ENCODE data around the gene SF3A2.

SF3A2 gene

GRCh38 chr19:2213799-2214198 is 22.8 kb upstream of the SF3A2 start:
- H3K36me3 ChIP-seq (ENCODE audit: insufficient read depth, low read length), result peaks cover 5% of the 10 kb centered on the region; the same call in 1 of the 2 replicates
- no peaks in the 10 kb centered on the region for H3K9me3 ChIP-seq (ENCODE audit: control insufficient read depth, insufficient read depth, low read length)
- H3K4me1 ChIP-seq (ENCODE audit: insufficient read depth, low read length), result peaks cover 1% of the 10 kb centered on the region; the same call in 1 of the 2 replicates
- H3K9ac ChIP-seq (ENCODE audit: low read depth, low read length), result no peak overlapping the region

GRCh38 chr19:2214251-2214650 is 22.4 kb upstream of the SF3A2 start:
- Histone ChIP-seq H3K9me3 (ENCODE audit: control insufficient read depth, insufficient read depth, low read length) (no peaks in the 10 kb centered on the region), H3K36me3 (ENCODE audit: insufficient read depth, low read length) (peaks cover 5% of the 10 kb centered on the region; the same call in 1 of the 2 replicates), H3K4me1 (ENCODE audit: insufficient read depth, low read length) (no peaks in the 10 kb centered on the region; the same call in 1 of the 2 replicates), H3K9ac (ENCODE audit: low read depth, low read length) (no peak overlapping the region)

DNA sequence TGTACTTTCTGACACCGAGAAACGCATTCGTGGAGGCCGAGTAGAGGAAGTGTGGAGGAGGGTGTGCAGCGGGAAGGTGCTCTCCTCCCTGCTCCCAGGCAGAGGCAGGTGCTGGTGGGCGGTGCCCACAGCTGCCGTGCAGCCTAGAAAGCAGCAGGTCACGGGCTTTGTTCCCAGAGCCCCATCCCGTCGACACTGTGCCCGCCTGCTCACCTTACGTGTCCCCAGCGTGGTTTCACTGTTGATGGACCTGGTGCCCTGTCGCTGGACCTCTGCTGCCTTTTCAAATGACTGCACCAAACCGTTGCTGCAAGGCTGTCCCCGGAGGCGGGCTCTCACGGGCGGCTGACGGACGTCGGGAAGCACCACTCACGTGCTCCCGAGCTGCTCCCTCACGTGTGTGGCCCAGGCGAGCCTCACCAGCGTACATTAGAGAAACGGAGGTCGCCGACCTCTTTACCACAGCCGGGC is 21.3 kb upstream of the SF3A2 start:
- Histone ChIP-seq H3K9ac (ENCODE audit: low read depth, low read length) (no peak overlapping the region), H3K36me3 (ENCODE audit: insufficient read depth, low read length) (peaks cover 5% of the 10 kb centered on the region; the same call in 1 of the 2 replicates)

GRCh38 chr19:2216361-2217225 is 20.0 kb upstream of the SF3A2 start:
- H3K4me1 ChIP-seq (ENCODE audit: insufficient read depth, low read length), result no peaks in the 10 kb centered on the region
- H3K9ac ChIP-seq (ENCODE audit: low read depth, low read length), result no peak overlapping the region
- H3K9me3 ChIP-seq (ENCODE audit: control insufficient read depth, insufficient read depth, low read length), result no peaks in the 10 kb centered on the region
- peaks cover 5% of the 10 kb centered on the region; the same call in 1 of the 2 replicates for H3K36me3 ChIP-seq (ENCODE audit: insufficient read depth, low read length)

More for the DNA sequence above, 21.3 kb upstream of the SF3A2 start:
- Histone ChIP-seq H3K4me1 (ENCODE audit: insufficient read depth, low read length) (no peaks in the 10 kb centered on the region), H3K9me3 (ENCODE audit: control insufficient read depth, insufficient read depth, low read length) (no peaks in the 10 kb centered on the region)

GRCh38 chr19:2217591-2217990 is 19.0 kb upstream of the SF3A2 start:
- Histone ChIP-seq H3K9me3 (ENCODE audit: control insufficient read depth, insufficient read depth, low read length) (no peaks in the 10 kb centered on the region), H3K9ac (ENCODE audit: low read depth, low read length) (no peak overlapping the region), H3K36me3 (ENCODE audit: insufficient read depth, low read length) (peaks cover 5% of the 10 kb centered on the region; the same call in 1 of the 2 replicates), H3K4me1 (ENCODE audit: insufficient read depth, low read length) (no peaks in the 10 kb centered on the region)

GRCh38 chr19:2219726-2220125 is 16.9 kb upstream of the SF3A2 start:
- Histone ChIP-seq H3K4me1 (ENCODE audit: insufficient read depth, low read length) (no peaks in the 10 kb centered on the region), H3K36me3 (ENCODE audit: insufficient read depth, low read length) (peaks cover 5% of the 10 kb centered on the region; the same call in 1 of the 2 replicates), H3K9ac (ENCODE audit: low read depth, low read length) (no peak overlapping the region), H3K9me3 (ENCODE audit: control insufficient read depth, insufficient read depth, low read length) (no peaks in the 10 kb centered on the region)

DNA sequence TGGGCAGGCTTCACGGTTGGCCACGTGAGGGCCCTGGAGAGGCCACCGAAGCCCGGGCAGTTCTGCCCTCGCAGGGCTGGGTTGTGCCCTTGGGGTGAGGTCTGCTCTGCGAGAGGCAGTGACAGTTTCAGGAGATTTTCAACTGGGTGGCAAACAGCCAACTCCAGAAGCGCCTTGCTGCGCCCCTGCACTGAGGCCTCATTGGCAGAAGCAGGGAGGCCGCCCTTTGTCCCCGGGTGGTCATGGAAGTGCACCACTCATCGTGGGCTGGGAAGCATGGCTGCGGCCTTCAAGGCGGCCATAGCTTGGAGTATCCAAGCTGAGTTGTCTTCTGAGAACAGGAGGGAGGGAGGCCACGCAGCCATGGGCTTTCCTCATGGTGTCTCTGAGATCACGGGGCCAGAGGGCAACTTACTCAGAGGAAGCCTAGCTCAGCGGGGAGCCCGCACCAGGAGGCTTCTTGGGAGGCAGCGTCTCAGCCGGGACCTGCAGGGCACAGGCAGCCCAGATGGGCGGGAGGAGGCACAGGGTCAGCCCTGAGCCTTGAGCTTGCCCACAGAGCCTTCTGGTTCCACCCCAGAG is 15.3 kb upstream of the SF3A2 start:
- no peaks in the 10 kb centered on the region for H3K9me3 ChIP-seq (ENCODE audit: control insufficient read depth, insufficient read depth, low read length)
- H3K36me3 ChIP-seq (ENCODE audit: insufficient read depth, low read length), result peaks cover 9% of the 10 kb centered on the region; the same call in 1 of the 2 replicates
- no peaks in the 10 kb centered on the region for H3K4me1 ChIP-seq (ENCODE audit: insufficient read depth, low read length)
- H3K9ac ChIP-seq (ENCODE audit: low read depth, low read length), result no peak overlapping the region

DNA sequence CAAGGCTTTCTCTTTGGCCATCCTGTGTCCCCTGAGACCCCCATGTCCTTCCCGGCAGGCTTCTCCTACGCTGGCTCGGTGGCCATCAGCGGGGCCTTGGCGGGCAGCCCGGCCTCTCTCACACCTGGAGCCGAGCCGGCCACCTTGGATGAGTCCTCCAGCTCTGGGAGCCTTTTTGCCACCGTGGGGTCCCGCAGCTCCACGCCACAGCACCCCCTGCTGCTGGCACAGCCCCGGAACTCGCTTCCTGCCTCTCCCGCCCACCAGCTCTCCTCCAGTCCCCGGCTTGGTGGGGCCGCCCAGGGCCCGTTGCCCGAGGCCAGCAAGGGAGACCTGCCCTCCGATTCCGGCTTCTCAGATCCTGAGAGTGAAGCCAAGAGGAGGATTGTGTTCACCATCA is 14.7 kb upstream of the SF3A2 start:
- Histone ChIP-seq H3K36me3 (ENCODE audit: insufficient read depth, low read length) (peaks cover 6% of the 10 kb centered on the region; the same call in 1 of the 2 replicates), H3K9ac (ENCODE audit: low read depth, low read length) (no peak overlapping the region), H3K4me1 (ENCODE audit: insufficient read depth, low read length) (no peaks in the 10 kb centered on the region), H3K9me3 (ENCODE audit: control insufficient read depth, insufficient read depth, low read length) (no peaks in the 10 kb centered on the region)

GRCh38 chr19:2223391-2223790 is 13.2 kb upstream of the SF3A2 start:
- Histone ChIP-seq H3K36me3 (ENCODE audit: insufficient read depth, low read length) (peaks cover 4% of the 10 kb centered on the region; the same call in 1 of the 2 replicates), H3K9ac (ENCODE audit: low read depth, low read length) (no peak overlapping the region), H3K9me3 (ENCODE audit: control insufficient read depth, insufficient read depth, low read length) (no peaks in the 10 kb centered on the region), H3K4me1 (ENCODE audit: insufficient read depth, low read length) (no peaks in the 10 kb centered on the region)

DNA sequence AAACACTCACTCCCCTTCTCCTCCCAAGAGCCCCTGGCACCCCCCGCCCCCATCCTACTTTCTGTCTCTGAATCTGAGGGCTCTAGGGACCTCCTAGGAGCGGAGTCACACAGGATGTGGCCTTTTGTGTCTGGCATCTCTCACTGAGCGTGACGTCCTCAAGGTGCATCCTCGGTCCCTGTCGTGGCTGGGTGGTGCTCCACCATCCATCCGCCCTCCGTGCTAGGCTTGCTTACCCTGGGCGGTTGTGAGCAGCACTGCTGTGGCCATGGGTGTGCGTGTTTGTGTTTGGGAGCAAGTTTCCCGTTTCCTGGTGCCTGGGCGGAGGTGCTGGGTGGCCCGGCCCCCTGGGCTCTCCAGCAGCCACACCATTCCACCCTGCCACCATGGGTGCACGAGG is 12.7 kb upstream of the SF3A2 start:
- no peaks in the 10 kb centered on the region for H3K4me1 ChIP-seq (ENCODE audit: insufficient read depth, low read length)
- H3K9me3 ChIP-seq (ENCODE audit: control insufficient read depth, insufficient read depth, low read length), result no peaks in the 10 kb centered on the region
- no peak overlapping the region for H3K9ac ChIP-seq (ENCODE audit: low read depth, low read length)
- H3K36me3 ChIP-seq (ENCODE audit: insufficient read depth, low read length), result peaks cover 4% of the 10 kb centered on the region; the same call in 1 of the 2 replicates

DNA sequence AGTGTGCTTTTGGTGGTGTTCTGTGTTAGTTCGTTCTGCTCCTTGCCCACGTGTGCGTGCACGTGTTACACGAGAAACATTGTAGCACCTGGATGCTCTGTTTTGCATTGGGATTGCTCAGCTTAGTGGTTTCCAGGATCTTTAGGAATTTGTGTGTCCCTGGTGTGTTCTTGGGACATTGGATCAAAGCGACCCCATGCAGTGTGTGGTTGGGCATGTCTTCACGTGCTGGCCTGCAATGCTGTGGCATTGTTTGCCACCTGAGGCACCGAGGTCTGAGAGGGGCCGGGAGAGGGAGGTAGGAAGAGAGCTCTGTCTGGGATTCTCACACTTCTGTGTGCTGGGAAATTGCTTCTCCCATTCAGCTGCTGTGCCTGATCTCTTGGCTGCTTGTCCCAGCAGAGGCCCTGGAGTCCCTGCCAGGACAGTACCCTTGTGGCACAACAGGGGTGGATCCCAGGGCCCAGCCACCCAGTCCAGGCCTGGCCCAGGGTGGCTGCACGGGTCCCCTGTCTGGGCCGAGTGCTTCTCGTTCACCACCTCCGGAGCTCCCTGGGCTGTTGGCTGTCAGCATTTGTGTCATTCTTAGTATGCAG is 11.8 kb upstream of the SF3A2 start:
- Histone ChIP-seq H3K4me1 (ENCODE audit: insufficient read depth, low read length) (no peaks in the 10 kb centered on the region), H3K9ac (ENCODE audit: low read depth, low read length) (no peak overlapping the region), H3K36me3 (ENCODE audit: insufficient read depth, low read length) (peaks cover 4% of the 10 kb centered on the region; the same call in 1 of the 2 replicates), H3K9me3 (ENCODE audit: control insufficient read depth, insufficient read depth, low read length) (no peaks in the 10 kb centered on the region)

GRCh38 chr19:2225415-2226050 is 11.1 kb upstream of the SF3A2 start:
- Histone ChIP-seq H3K9ac (ENCODE audit: low read depth, low read length) (no peak overlapping the region), H3K9me3 (ENCODE audit: control insufficient read depth, insufficient read depth, low read length) (no peaks in the 10 kb centered on the region), H3K36me3 (ENCODE audit: insufficient read depth, low read length) (peaks cover 4% of the 10 kb centered on the region; the same call in 1 of the 2 replicates), H3K4me1 (ENCODE audit: insufficient read depth, low read length) (no peaks in the 10 kb centered on the region)

DNA sequence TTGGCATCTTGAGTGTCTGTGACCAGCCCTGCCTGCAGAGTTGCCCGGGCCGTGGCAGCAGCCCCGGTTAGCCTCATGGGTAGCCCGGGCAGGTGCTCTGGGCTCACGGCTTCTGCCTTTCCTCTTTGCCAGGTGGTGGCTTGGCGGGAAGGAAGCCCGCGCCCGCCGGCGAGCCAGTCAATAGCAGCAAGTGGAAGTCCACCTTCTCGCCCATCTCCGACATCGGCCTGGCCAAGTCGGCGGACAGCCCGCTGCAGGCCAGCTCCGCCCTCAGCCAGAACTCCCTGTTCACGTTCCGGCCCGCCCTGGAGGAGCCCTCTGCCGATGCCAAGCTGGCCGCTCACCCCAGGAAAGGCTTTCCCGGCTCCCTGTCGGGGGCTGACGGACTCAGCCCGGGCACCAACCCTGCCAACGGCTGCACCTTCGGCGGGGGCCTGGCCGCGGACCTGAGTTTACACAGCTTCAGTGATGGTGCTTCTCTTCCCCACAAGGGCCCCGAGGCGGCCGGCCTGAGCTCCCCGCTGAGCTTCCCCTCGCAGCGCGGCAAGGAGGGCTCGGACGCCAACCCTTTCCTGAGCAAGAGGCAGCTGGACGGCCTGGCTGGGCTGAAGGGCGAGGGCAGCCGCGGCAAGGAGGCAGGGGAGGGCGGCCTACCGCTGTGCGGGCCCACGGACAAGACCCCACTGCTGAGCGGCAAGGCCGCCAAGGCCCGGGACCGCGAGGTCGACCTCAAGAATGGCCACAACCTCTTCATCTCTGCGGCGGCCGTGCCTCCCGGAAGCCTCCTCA is 10.4 kb upstream of the SF3A2 start:
- Histone ChIP-seq H3K4me1 (ENCODE audit: insufficient read depth, low read length) (no peaks in the 10 kb centered on the region), H3K9me3 (ENCODE audit: control insufficient read depth, insufficient read depth, low read length) (no peaks in the 10 kb centered on the region), H3K9ac (ENCODE audit: low read depth, low read length) (no peak overlapping the region), H3K36me3 (ENCODE audit: insufficient read depth, low read length) (peaks cover 4% of the 10 kb centered on the region; the same call in 1 of the 2 replicates)
